Hematopoietic multipotent progenitor cell treated with erythropoietin and hydrocortisone succinate and interleukin-3 and kit ligand, for 17 days (in vitro differentiated cells): ENCODE data around the gene OTUD5.
A peak's percentile ranks its signal among the peaks of the same experiment; 100 is the strongest.

ENCODE experiments used
- DNase-seq: peaks from one replicate; pipeline ENCODE4 v3.0.0-alpha.2; 2015; ENCODE audit warnings: low spot score

Gene OTUD5

DNA sequence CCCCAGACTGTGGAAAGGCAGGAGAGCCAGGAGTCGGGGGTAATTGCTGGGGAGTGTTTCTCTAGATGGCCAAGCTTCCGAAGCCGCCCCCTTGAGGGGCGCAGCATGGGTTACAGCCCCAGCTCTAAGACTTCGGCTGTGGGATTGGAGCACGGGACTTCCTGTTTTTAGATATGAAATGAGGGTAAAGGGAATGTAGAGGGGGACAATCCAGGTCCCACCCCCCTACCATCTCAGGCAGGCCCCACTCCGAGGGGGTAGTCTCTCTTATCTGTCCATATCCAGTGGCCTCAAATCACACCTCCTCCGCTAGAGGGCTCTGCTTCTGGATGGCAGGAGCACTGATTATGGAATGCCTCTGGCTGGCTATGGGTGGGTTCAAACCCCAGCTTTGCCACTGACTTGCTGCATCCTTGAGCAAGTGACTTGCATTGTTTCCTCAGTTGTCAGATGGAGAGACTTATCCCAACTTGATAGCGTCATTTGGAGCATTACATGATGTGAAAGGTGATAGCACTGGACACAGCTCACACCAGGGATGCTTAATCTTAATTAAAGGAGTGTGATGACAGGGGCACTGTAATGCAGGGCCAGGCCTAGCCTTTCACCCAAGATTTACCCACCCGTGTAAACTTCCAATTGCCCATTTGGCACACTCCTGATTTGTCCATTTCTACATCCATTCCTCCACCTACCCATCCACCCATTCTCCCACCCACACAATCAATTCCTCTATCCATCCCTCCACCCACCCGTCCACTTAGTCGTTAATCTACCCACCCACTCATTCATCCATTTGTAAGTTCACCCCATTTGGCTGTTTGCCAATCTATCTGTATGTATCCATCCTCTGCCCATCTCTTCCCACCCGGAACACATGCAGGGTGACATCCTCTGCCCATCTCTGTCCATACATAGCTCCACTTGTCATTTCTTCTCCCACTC, 15.1 kb upstream of the OTUD5 start:
- peak; percentile 76 for DNase-seq

- DNase-seq = peak; percentile 8
Measured at GRCh38 chrX:48971249-48972219, 14.1 kb upstream of the OTUD5 start, which contains the start of gene KCND1. Gene KCND1 (minus strand): TSS chrX:48971844. CDS start chrX:48970271, 1,573 bp downstream.

DNA sequence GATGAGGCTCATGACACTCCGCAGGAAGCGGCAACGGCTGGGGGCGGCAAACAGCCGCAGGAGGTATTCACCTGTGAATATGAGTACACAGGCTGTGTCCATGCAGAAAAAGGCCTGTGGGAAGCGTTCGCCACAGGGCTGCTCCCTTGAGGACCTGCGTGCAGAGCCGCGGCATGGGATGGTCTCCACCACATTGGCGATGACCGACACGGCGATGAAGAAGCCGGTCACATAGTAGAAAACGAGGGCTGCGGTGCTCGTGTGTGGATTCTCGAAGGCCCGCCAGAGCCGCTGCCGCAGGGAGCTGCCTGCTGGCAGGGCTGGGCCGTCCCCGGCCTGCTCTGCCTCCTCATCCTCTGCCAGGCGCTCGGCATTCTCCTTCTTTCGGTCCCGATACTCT, 12.1 kb upstream of the OTUD5 start:
- DNase-seq = no peak

DNA sequence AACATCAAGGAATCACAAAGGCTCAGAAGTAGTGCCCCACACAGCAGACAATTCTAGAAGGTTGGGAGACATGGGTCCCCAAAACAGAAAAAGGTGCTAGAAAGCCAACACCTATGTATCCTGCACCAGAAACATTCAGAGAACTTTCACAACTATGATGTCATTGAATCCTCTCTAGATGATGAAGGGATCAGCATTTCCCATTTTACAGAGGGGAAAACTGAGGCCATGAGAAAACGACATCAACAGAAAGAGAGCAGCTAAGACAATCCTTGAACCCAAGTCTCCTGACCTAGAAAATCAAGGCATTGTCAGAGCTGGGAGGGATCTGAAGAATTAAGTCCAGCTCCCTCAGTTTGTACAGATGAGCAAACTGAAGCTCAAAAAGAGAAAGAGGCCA, 11.0 kb upstream of the OTUD5 start:
- no peak for DNase-seq

DNA sequence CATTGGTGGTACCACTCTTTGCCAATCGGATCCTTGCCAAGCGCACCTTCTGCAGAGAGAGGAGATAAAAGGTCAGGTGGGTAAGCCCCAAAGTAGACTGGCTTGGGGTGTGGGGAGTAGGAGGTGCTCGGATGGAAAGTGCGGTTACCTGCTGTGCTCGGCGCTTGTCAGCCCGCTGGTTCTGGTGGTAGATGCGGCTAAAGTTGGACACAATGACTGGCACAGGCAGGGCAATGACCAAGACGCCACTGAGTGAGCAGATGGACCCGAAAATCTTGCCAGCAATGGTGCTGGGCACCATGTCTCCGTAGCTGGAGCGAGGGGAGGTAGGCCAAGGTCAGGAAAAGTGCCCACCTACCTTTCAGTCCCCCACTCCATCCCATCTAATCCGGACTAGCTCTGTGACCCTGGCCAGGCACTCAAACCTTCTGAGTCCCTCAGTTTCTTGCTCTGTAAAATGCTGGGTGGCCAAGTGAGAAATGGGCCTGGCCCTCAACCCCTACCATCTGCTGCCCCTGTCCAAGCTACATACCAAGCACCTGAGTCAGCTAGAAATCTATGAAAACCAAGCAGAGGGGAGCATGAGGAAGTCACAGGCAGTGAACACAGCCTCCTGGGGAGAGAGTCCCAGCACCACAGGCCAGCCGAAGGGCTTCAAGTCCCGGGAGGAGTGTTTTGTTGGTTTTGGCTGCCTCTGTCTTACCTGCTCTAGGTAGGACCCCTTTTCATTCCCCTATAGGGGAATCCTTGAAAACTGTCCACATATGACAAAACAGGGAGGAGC, 9.6 kb upstream of the OTUD5 start:
- DNase-seq = no peak

DNA sequence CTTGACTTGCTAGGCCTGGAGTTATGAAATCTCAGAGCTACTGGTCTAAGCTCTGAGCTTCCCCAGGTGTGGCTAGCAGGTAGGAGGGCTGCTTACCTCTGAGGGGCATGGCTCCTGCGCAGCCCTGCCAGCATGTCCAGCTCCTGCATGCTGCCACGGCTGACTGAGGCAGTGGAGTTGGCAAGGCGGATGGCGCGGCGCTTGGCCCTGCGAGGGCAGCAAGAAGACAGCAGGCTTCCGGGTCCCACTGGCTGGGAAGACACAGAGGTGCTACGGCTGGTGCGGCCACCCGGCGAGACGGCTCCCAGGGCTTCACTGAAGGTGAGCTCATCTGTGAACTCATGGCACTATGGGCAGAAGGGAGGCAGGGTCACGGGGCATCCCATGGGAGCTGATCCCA, 8.6 kb upstream of the OTUD5 start:
- DNase-seq = no peak

DNA sequence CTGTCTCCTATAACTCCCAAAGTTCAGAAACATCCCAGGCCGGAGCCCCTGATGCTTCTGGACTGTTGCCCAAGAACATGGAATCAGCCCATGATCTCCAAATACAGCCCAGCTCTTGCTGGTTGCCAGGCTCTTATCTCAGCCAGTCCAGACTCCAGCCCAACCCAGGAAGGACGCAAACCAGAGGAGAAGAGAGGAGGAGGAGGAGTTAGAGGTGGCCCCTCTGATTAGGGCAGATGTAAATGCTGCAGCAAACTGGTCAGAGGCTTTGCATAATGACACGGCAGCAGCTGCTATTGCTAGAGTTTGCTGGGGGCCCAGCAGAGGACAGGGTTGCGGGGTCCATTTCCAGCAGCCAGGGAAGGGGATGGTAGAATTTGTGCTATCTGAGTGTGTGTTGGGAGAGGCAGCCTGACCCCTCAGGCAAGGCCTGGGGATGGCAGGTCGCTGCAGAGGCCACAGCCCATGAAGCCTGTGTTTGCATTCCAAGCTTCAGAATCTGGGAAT, 4.2 kb upstream of the OTUD5 start:
- DNase-seq = peak; percentile 91

GRCh38 chrX:48960291-48960690, 2.9 kb upstream of the OTUD5 start:
- DNase-seq = peak; percentile 39

DNA sequence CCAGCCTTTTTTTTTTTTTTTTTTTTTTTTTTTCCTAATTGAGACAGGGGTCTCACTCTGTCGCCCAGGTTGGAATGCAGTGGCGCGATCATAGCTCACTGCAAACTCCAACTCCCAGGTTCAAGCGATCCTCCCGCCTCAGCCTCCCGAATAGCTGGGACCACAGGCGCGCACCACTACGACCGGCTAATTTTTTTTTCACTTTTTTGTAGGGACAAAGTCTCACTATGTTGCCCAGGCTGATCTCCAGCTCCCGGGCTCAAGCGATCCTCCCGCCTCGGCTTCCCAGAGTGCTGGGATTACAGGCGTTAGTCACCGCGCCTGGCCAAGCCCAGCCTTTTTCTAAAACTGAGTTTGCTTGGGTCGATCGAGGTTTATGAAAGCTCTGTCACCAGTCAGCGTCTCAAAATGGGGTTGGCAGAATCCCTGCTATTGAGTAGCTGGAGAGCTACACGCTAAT, 1.3 kb upstream of the OTUD5 start:
- peak; percentile 75 for DNase-seq

GRCh38 chrX:48957827-48958634, 624 bp upstream of the OTUD5 start:
- DNase-seq = peak; percentile 97

GRCh38 chrX:48956728-48957414, 536 bp downstream of the OTUD5 start:
- DNase-seq = peak; percentile 75

GRCh38 chrX:48948589-48948988, 8.8 kb downstream of the OTUD5 start:
- DNase-seq = peak; percentile 15

- peak; percentile 74 for DNase-seq
Measured at GRCh38 chrX:48945517-48946348, 11.7 kb downstream of the OTUD5 start.

GRCh38 chrX:48942895-48943294, 14.5 kb downstream of the OTUD5 start:
- DNase-seq = peak; percentile 41

GRCh38 chrX:48940404-48940955, 16.9 kb downstream of the OTUD5 start:
- DNase-seq = peak; percentile 84

DNA sequence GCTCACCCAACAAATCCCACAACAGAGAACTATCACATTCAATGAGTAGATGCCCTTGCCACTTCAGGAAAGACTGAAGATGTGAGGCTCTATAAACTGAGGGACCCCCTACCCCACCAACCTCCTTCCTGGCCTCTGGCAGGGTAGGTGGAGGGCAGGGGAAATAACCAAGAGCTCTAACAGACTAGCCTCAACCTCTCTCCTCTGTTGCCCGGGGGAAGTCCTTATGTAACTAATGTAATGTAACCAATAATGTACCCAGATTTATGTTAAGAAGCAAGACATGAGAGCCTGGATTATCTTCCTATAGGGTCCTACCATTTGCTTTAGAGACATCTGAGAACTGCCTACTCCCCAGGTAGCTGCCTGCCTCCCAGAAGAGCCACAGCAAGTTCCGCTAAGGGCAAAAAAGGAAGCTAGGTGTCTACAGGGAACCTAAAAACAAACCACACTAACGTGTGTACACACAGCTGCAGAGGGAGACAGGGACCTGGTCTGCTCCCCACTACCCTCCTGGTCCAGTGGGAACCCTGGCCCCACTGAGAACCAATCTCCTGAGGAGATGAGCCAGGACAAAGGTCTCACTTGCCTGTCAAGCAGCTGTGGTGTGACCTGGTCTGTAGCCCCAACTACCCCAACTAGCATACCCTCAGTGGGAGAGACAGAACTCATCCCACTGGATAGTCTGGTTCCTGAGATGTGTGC, 17.7 kb downstream of the OTUD5 start:
- peak; percentile 42 for DNase-seq

GRCh38 chrX:48938721-48939425, 18.5 kb downstream of the OTUD5 start:
- peak; percentile 59 for DNase-seq
